GM21390 (cell line): ENCODE results near the gene SH3BP4.

Source experiments
- ATAC-seq: cut with Tn5 transposase; IDR thresholded peaks from one replicate; pipeline ENCODE4 v1.9.1; 2021; ENCODE audit not compliant: unreplicated experiment

Gene SH3BP4, protein sequence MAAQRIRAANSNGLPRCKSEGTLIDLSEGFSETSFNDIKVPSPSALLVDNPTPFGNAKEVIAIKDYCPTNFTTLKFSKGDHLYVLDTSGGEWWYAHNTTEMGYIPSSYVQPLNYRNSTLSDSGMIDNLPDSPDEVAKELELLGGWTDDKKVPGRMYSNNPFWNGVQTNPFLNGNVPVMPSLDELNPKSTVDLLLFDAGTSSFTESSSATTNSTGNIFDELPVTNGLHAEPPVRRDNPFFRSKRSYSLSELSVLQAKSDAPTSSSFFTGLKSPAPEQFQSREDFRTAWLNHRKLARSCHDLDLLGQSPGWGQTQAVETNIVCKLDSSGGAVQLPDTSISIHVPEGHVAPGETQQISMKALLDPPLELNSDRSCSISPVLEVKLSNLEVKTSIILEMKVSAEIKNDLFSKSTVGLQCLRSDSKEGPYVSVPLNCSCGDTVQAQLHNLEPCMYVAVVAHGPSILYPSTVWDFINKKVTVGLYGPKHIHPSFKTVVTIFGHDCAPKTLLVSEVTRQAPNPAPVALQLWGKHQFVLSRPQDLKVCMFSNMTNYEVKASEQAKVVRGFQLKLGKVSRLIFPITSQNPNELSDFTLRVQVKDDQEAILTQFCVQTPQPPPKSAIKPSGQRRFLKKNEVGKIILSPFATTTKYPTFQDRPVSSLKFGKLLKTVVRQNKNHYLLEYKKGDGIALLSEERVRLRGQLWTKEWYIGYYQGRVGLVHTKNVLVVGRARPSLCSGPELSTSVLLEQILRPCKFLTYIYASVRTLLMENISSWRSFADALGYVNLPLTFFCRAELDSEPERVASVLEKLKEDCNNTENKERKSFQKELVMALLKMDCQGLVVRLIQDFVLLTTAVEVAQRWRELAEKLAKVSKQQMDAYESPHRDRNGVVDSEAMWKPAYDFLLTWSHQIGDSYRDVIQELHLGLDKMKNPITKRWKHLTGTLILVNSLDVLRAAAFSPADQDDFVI

DNA sequence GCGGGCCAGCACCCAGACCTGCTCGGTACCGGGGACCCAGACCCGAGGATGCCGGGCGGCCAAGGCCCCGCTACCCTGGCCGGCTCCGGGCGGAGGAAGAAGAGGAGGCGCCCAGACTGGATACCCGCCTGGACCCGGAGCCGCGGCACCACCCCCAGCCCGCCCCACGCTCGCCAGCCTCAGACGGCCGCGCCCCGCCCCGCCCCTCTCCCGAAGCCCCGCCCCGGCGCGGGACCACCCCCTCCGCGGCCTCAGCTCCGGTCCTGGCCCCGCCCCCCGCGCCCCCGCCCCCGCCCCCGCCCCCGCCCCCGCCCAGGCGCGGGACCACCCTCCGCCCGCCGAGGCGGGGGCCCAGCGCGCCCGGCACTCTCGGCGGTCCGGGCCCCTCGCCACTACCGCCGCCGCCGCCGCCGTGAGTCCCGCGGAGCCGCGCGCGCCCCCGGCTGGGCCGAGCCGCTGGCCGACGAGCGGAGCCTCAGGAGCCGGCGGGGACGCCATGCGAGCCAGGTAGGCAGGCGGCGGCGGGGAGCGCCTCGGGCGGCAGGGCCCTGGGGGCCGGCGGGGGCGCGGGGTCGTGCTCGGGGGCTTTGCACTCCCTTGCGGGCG lies at the start of gene SH3BP4:
TSS of gene SH3BP4 (plus strand) at position 354 of the 606 bp plus-strand sequence. CDS start 82,986 bp downstream, outside the sequence.
- ATAC-seq: no peak

DNA sequence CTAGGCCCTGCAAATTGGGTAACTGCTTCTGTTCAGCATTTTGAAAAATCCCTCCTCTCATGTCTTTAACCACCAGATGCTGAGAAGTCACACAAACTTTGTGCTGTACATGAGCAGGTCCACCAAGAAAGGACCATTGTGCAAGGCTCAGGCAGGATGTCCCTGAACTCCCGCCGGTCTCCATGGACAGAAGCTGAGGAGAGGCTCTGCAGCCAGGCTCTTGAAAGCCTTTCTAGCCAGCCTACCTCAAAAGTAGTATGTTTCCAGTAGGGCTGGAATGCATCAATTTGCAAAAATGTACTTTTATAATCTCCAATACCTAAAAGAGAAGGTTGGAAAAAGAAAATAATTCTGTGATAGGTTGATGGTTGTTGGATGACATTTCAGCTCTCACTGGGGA lies 47.0 kb upstream of the SH3BP4 start:
- ATAC-seq: no peak

DNA sequence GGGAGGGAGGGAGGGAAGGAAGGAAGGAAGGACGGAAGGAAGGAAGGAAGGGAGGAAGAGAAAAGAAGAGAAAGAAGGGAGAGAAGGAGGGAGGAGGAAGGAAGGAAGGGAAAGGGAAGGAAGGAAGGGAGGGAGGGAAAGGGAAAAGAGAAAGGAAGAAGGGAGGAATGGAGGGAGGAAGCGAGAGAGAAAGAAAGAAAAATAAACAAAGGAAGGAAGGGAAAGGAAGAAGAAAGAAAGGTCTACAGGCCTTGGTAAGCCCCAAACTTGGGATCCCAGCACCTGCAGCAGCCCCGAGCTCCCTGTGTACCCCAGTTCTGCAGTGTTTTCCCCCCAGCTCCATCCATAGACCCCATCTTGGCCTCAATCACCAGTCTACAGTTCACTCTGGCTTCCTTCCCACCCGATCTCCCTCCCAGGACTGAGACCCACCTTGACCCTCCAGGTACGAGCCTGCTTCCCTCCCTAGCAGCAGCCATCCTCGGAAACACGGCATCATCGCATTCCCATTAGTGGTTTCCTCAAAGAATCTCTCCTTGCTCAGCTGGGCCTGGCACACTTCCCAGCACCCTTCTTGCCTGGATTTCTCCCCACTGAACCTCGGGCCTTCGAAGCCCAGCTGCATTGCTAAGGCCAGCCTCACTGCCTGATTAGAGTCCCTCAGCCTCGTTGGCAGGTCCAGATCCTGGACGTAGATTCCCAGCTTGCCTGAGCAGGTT lies 46.1 kb upstream of the SH3BP4 start:
- ATAC-seq: no peak

DNA sequence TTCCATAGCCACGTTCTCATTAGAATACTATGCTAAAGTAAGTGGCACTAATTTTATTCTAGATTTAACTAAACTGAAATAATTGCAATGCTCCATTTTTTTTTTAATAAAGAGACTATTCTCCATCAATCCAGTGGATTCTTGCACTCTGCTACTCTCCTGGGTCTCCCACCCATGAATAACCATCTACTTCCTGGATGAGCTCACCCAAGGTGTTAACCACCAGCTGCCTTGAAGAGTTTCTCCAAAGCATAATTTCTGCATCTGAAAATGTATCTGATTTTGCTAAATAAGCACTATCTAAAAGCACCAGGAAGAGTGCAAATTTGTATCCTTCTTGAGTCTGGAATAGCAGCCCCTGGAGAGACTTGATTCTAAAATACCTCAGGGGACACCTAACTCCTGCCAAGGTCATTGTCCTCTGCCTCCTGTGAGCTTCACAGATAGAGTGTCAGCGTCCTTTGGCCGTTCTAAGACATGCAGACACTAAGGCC lies 41.6 kb upstream of the SH3BP4 start:
- ATAC-seq: no peak

DNA sequence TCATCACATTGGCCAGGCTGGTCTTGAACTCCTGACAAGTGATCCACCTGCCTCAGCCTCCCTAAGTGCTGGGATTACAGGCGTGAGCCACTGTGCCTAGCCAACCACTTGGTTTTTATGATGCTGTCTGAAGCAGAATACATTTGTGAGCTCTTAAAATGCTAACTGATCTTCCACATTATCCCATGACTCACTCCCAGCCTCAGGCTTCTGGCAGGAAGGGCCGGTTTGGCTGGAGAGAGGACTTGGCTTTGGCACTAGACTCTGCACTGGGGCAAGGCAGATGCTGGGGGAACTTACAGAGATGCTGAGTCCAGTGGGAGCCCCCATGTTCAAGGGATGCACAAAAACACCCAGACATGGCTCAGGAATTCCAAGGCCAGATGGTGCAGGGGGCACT lies 40.5 kb upstream of the SH3BP4 start:
- no peak for ATAC-seq

DNA sequence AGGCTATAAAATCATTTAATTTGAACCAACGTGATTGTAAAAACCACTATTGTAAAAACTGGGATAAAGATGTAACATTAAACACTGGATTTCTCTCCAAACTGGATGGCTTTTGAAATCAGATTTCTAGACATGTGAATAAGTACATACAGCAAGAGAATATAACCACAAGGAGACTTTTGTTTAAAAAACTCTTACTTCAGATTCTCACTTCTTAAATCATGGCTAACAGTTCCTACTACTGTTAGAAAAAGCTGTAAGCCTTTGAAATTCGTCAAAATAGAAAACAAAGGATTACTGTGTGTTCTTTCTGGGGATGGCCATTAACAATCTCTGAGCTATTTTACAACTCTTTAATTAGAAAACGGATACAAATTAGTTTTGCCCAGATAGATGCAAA lies 39.4 kb upstream of the SH3BP4 start:
- ATAC-seq: no peak

DNA sequence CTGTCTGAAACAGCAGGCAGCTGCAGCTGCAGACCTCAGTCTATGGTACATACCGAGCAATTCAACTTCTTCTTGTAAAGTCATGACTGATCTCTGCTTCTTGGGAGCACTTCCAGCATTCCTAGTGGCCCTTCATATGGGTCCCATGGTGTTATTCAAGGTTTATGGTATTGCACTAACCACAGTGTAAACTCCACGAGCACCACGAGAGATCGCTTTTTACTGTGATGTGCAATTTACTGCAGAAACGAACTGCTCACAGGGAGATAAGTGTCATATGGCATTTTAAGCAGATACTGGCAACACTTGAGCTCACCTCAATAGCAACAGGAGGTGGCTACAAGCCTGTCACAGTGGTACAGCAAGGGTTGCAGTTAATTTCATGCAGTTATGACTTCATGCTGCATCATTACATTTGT lies 38.6 kb upstream of the SH3BP4 start:
- ATAC-seq: no peak

DNA sequence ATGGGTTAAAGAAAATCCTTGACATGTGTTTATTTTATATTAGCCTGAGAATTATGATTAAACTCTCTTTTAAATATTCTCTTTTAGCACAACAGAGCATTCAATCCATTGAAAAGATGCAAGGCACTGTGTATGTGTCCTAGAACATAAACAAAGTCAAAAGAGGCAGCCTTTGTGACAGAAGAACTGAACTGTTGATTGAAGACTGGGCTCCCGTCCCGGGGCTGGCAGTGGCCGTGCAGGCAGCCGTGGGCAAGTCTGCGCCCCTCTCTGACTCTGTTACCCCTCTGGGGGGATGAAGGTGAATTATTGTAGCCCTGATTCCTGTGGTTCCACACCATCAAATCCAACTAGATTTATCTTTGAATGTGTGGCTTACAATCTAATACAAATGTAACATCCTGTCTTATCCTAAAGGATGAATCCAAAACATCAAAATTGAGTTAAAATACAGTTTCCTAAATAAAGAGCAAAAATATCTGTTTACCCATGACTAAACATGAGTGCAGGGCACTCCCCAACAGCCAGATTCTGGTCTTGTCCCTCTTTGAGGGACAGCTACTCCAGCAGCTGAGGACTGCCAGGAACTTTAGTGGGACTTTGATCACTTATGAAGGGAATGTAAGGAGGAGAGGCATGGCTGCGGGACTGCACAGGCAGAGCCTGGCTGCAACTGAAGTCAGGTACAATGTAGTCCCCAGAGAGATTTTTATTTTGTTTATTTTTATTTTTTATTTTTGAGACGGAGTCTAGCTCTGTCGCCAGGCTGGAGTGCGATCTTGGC lies 37.3 kb upstream of the SH3BP4 start:
- ATAC-seq: no peak

DNA sequence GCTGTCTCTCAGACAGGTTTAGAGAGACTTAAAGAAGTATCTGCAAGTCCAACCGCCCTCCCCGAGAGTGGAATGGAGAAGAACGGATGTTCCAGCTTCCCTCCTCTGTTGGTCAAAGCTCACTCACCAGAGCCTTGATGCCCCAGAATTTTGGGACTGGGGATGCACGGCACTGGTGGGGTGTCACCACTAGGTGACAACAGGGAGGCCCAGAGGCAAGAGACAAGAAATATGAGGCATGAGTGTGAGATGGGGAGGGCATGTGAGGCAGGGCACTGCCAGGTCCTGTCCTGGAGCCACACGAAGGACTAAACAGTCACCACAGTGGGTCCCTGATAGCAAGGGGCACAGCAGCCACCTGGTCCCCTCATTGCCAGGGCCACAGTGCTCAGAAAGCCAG lies 35.1 kb upstream of the SH3BP4 start:
- ATAC-seq: no peak

DNA sequence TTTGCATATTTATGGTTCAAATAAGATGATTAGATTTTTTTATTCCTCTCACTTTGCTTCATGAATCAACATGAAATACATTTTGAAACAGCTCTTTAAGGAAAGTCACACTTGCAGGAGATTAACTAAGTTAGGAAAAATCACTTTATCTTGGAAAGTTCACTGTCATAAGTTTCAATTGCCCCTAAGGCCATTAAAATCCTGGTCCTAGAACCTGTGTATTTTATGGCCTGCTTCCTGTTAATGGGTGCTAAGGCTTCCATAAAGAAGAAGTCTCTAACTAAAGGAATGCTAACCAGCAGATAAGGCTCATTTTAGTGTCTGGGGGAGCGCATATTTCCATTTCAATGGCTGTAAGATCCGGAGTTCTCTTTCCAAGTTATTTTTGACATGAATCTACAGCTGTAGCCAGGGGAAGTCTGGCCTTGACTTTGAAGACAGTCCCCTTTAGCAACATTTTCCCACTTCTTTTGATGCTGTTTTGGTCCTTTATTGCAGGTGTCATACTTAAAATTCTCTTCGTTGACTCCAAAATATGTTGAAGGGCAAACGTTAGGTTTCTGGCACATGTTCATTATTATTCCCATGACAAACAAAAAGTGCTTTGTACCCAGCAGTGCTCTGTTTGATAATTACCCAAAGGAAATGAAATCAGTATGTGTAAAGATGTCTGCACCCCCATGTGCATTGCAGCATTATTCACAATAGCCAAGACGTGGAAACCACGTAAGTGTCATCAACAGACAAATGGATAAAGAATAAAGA lies 34.4 kb upstream of the SH3BP4 start:
- no peak for ATAC-seq

DNA sequence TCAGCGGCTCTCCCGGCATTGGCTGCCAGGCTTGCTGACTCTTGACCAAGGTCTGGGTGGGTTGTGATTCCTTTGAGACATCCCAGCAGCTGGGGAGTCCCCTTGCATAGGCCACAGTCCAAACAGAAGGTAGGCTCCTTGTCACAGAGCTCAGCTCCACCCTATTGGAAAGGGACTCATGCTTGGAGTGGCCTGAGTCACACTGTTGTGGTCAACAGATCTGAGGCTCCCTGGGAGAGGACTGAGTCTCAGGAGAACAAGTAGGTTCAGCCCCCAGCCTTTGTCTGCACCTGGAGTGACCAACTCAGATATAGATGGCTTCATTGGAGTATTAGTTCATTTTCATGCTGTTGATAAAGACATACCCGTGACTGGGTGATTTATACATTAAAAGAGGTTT lies 32.1 kb upstream of the SH3BP4 start:
- ATAC-seq: no peak

DNA sequence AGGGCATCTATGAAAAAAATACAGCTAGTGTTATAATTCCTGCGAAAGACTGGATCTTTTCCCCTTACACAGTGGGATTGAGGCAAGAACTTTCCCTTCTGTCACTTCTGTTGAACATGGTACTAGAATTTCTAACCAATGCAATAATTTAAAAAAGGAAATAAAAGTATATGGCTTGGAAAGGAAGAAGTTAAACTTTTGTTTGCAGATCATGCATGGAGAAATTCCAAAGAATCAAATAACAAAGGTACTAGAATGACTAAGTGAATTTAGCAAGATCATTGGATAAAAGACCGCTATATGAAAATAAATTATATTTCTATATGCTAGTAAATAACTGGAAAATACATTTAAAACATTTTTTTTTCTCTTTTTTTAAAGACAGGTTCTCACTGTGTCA lies 31.0 kb upstream of the SH3BP4 start:
- ATAC-seq: no peak

DNA sequence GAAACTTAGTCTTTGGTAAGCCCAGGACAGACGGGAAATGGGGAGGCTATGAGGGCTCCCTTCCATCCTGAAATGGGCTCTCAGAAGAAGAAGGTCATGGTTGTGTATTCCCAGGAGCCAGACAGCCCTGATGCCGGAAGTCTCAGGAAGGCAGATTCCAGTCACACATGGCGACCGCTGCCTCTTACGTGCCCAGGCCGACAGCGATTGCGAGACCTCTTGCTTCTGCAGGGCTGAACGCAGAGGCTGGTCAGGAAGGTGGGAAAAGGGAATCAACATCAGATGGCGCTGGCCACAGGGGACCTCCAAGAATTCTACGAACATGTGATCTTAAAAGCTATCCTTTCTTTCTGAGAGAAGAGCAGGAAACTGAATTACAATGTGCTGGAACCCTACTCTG lies 22.8 kb upstream of the SH3BP4 start:
- ATAC-seq: no peak

DNA sequence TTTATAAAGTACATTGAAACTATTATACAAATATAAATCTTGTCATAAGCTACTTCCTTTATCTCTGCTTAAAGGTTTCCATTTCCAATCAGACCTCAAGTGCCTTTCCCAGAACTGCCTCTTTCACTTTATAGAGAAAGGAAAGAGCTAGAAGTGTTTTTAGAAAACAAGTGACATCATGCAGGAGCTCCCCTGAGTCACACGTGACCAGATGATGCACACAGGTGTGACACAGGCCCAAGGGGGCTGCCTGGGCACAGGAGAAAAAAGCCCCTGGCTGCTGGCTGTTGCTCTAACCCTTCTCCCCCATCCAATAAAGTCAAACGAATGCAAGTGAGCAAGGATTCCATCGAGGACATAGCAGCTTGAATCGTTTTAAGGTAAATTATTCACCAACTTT lies 21.4 kb upstream of the SH3BP4 start:
- no peak for ATAC-seq

DNA sequence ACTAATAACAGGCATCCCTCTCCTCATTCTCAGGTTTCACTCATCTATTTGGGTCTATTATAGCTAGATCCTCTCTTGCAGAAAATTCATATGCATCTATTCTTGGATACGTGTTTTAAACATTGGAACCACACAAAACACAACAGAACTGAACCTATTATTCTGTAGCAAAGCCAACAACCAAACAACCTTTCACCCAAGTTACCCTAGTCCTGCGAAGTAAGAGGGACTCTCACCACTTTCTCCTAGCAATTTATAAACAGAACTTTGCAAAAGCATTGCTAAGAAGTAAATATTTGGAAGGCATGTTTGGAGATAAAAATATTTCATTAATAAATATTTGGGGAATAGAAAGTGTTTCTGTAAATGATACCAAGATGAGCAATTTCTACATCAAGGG lies 20.4 kb upstream of the SH3BP4 start:
- ATAC-seq: no peak

DNA sequence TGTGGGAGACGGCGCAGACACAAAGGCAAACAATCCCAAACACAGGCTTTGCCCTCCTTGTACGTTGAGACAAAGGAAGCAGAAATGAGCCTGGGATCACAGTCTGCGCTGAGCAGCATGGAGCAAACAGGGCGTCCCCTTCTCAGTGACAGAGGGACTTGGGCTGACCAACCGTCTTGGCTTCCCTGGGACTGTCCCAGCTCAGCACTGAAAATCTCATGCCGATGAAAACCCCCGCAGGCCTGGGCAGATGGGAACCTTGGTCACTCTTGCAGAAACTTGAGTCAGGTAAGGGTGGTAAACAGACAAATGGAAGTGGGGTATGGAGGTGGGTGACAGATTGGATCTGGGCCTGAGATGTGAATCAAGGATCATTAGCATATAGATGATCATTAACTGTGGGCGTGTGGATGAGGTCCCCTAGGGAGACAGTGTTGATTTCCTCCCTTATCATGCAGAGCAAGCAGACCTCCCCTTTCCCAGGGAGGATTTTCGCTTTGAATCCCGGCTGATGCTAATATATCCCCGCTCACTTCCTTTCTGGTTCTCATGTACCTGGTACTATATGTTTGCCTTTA lies 19.1 kb upstream of the SH3BP4 start:
- no peak for ATAC-seq

DNA sequence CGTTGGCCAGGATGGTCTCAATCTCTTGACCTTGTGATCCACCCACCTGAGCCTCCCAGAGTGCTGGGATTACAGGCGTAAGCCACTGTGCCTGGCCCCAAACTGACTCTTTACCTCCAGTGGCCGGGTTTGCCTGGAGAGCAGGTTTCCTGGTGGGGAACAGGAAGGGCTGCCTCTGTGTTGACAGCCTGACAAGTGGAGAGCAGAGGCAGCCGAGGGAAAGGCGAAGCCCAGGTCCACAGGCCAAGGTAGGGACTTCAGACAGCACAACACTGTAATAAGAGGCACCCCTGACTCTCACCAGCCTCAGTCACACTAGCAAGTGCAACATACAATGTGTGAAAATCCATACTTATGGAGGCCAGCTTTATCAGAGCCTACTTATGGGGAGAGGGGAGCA lies 16.5 kb upstream of the SH3BP4 start:
- ATAC-seq: no peak

DNA sequence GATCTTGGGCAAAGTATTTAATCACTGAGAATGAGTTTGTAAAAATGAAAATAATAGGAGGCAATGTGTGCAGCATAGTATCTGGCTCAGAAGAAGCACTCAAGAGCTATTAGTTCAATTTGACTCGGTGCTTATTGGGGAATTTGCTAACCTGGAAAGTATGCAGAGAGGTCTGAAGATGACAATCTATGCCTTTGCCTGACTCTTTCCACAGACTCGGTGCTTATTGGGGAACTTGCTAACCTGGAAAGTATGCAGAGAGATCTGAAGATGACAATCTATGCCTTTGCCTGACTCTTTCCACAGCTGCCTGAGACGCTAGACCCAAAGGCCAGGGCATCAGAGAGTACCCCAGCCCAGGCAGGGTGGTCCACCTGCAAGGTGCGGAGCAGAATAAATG lies 12.2 kb upstream of the SH3BP4 start:
- no peak for ATAC-seq

DNA sequence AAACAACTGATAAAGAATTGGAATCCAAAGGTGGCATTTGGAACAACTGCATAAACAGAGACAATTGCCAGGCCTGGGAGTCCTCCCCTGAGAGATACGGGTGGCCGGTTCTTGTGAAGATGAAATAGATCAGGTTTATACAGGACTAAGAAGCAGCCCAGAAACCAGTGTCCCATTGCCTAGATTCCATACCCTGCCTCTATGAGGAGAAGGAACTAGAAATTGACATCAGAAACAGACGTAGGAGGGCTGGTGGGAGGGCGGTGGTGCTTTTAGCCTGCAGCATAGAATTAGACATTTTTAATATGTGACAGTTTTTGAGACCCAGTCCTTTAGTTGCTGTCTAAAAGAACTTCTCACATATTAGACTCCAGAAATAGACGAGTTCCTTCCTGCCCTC lies 11.8 kb upstream of the SH3BP4 start:
- no peak for ATAC-seq
